Testis (tissue), 2 donors: Measurements from ENCODE around the gene CELA2A.

ENCODE experiments used
- POLR2A ChIP-seq: fragments of 450-650 bp; IDR thresholded peaks from one replicate; pipeline ENCODE4 v1.6.1; 2017; ENCODE audit warnings: antibody characterized with exemption, mild to moderate bottlenecking, moderate library complexity
- TF ChIP-seq, protein P1 (sequence below), 3 experiments: fragments of 450-650 bp in 2 of 3; fragments of 200-600 bp in 1 of 3; sonication (generic) in 1 of 3; IDR thresholded peaks; one replicate each; pipeline ENCODE4 v1.5.1; 2016 to 2019; ENCODE audit warnings: antibody characterized with exemption in 3 of 3, mild to moderate bottlenecking in 2 of 3, moderate library complexity in 1 of 3

DNA sequence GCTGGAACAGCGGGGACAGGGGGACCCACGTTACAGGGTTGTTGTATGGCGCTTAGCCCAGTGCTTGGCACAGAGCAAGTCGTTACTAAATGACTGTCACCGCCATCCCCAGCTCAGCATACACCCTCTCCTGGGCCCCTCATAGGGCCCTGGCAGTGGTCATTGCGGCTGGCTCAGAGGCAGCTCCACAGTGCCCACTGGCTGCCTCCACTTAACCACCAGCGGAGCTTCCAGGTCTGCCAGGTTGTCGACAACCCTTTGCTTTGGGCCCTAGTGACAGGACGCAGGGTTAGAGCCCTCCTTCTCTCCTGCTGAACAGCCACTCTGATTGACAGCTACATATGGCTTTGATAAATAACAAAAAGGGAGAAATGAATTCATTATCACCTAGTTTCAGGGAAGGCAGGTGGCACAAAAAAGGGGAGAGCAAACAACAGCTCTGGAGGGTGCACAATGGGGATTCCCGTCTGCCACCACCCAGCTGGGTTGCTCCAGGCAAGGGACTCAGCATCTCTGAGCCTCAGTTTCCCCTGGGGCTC is 42.0 kb upstream of the CELA2A start:
- TF ChIP-seq POLR2A: no peak
- TF ChIP-seq, protein P1, sequence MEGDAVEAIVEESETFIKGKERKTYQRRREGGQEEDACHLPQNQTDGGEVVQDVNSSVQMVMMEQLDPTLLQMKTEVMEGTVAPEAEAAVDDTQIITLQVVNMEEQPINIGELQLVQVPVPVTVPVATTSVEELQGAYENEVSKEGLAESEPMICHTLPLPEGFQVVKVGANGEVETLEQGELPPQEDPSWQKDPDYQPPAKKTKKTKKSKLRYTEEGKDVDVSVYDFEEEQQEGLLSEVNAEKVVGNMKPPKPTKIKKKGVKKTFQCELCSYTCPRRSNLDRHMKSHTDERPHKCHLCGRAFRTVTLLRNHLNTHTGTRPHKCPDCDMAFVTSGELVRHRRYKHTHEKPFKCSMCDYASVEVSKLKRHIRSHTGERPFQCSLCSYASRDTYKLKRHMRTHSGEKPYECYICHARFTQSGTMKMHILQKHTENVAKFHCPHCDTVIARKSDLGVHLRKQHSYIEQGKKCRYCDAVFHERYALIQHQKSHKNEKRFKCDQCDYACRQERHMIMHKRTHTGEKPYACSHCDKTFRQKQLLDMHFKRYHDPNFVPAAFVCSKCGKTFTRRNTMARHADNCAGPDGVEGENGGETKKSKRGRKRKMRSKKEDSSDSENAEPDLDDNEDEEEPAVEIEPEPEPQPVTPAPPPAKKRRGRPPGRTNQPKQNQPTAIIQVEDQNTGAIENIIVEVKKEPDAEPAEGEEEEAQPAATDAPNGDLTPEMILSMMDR (IDR thresholded peaks at IDR 0.05): no peak
